IPS-18c (cell line): ENCODE results near the gene C20orf144.

Source experiments
- H3K4me3 ChIP-seq: 2 replicates; pipeline ENCODE4 v1.7.0; 2013; ENCODE audit warnings: low read depth, mild to moderate bottlenecking, low read length, moderate library complexity; ENCODE audit not compliant: insufficient read depth
- H3K9me3 ChIP-seq: one replicate; pipeline ENCODE4 v1.6.1; 2013; ENCODE audit warnings: mild to moderate bottlenecking, low read length, moderate library complexity; ENCODE audit not compliant: control insufficient read depth, insufficient read depth

Gene C20orf144

DNA sequence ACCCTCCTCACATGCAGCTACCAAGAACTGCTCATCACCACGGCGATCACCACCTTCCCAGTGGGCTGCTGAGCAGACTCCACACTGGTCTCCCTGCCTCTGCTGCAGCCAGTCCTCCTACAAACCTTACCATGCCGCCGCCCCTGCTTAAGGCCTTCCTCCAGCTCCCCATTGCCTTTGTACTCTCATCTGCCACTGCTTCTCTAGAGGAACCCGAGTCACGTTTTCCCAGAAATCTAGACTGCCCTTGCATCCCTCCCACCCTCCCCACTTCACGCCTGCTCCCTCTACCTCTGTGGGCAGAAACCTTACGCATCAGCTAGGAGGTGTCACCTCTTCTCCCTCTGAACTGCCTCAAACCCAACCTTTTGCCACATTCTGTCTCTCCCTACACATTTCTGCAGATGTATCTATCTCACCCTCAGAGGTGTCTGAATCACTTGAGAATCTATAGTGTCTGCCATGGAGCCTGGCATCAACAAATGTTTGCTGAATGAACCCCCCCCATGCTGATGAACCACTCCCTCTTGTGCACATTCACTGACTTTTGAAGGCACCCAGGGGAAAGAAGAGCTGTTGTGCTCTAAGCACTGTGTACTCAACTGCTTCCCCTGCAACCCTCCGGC is 19.7 kb downstream of the C20orf144 start:
- H3K9me3 ChIP-seq, result no peaks in the 10 kb centered on the region
- H3K4me3 ChIP-seq, result no peak overlapping the region

DNA sequence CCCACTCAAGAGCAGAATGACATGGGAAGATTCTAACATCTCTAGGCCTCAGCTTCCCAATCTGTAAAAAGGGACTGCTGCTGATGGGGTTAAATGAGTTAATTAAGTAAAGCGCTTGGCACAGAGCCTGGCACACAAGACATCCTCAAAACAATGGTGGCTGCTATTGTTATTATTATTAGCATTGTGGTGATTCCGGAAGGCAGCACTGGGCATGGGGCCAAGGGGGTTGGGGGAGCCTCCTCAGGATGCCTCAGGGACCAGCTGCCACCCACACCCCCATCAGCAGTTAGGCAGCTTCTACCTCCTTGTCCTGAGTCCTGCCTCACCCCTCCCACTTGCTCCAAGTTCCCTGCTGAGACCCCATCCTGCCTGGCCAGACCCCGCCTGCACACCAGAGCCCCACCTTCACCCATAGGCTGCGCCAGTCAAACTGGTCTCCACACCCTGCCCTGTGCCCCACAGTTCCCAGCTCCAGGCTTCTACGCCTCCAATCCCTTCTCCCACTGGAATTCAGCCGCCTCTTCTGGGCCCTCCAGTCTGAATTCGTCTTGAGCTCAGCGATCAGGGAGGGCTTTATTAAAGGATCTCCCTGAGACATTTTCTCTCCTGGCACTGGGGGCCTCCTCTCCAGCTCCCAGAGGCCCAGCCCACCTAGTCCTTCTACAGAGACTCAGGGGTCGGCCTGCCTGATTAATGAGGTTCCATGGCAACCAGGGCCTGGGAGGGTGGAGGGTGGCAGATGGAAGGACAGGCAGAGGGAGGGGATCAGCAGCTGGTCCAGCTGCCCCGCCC is 22.6 kb downstream of the C20orf144 start:
- H3K9me3 ChIP-seq, result no peaks in the 10 kb centered on the region

DNA sequence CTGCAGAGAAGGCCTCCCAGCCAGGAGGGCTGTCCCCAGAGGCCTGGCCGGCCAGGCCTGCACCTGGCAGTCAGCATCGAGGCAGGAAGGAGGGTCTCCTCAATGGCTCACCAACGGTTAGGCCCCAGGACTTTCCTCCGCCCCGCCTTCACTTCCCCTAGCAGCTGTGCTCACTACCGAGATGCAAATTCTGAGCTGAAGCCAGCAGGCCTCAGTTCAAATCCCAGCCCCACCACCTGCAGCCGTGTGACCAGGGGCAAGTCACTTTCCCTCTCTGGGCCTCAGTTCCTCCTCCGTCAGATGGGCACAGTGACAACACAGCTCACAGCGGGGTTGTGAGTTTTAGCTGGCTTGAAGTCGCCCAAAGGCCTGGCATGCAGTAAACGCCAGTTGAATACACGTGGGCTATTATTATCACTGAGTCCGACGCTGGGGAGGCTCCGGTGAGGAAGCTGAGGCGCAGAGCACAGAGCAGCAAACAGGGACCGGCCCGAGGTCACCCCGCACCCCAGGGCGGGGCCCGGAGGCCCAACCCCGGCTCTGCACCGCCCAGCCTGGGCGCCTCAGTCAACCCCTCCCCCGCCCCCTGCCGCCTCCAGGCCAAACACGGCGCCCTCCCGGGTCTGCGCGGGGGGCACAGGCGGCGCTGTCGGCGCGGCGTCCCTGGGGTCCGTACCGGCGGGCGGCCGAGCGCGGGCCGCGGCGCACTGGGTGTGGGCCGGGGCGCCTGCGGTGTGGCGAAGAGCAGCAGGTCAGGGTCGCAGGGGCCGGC is 23.4 kb downstream of the C20orf144 start:
- Histone ChIP-seq H3K9me3 (no peaks in the 10 kb centered on the region), H3K4me3 (peak overlapping the region; percentile 26)

More for the DNA sequence above, 22.6 kb downstream of the C20orf144 start:
- H3K4me3 ChIP-seq, result peak overlapping the region; percentile 26

DNA sequence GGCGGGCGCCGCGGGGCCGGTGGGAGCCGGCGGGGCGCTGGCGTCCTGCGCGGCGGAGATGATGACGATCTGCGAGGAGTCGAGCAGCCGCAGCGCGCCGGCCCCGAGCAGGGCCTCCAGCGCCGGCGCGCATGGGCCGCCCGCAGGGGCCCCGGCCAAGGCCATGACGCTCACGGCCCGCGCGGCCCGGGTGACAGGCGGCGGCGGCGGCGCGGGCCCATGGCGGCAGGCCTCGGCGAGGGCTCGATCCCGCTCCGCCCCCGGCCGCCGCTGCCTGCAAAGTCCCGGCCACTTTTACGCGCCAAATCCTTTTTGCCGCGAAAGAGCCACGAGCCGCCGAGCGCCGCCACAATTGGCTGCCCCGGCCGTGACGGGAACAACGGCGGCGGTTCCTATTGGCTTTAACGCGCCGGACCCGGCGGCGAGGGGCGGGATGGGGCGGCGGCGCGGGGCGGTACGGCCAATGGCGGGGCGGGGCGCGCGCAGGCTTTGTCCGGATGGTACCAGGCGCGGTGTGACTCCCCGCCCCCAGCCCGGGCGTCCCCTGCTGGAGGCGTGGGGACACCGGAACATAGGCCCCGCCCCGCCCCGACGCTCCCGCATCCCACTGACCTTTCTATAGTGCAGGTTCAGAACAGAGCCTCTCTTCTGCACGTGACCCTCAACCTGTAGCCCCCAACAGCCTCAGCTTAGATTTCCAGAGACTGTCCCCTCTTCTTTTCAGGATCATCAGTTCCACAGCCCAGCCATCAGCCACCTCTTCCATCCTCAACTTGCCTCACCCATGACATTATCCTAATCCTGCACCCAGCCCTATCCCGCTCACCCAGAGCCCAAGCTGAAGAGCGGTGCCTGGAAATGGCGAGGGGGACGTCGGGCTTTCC is 24.2 kb downstream of the C20orf144 start, which contains the start of gene E2F1:
E2F1 (minus strand) TSS at position 286 of the 884 bp plus-strand sequence; CDS start at position 165, 121 bp downstream.
- Histone ChIP-seq H3K9me3 (no peaks in the 10 kb centered on the region), H3K4me3 (peak within 1 kb of the TSS; percentile 40)

DNA sequence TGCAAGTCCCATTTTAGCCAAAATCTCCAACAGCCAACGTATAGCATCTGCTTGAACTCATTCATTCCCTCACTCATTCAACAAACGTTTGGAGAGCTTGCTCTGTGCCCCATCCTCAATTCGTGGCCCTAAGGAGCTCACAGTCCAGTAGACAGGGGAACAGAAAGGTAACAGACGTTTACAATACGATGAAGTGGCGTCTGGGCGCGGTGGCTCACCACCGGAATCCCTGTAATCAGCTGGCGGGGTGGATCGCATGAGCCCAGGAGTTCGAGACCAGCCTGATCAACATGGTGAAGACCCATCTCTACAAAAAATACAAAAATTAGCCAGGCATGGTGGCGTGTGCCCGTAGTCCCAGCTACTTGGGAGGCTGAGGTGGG is 24.8 kb downstream of the C20orf144 start:
- no peaks in the 10 kb centered on the region for H3K9me3 ChIP-seq
- H3K4me3 ChIP-seq, result peak overlapping the region; percentile 40

DNA sequence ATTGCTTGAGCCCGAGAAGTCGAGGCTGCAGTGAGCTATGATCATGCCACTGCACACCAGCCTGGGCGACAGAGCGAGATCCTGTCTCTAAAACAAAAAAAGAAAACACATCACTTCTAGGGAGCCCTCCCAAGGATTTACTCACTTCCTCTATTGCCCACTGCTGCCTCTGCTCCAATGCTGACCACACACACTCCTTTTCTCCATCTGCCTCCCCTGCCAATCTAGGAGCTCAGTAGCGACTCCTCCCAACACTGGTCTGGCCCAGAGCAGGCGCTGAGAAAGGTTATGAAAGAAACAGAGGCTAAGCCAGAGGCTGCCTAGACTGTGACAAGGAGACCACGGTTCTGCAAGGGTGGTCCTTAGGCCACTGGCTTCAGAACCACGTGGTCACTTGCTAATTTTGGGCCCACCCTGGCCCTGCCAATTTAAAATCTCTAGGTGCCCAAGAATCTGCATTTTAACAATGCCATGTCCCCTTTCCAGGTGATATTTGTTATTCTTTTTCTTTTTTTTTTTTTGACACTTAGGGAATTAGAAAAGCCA is 25.3 kb downstream of the C20orf144 start:
- Histone ChIP-seq H3K4me3 (no peak overlapping the region), H3K9me3 (no peaks in the 10 kb centered on the region)

DNA sequence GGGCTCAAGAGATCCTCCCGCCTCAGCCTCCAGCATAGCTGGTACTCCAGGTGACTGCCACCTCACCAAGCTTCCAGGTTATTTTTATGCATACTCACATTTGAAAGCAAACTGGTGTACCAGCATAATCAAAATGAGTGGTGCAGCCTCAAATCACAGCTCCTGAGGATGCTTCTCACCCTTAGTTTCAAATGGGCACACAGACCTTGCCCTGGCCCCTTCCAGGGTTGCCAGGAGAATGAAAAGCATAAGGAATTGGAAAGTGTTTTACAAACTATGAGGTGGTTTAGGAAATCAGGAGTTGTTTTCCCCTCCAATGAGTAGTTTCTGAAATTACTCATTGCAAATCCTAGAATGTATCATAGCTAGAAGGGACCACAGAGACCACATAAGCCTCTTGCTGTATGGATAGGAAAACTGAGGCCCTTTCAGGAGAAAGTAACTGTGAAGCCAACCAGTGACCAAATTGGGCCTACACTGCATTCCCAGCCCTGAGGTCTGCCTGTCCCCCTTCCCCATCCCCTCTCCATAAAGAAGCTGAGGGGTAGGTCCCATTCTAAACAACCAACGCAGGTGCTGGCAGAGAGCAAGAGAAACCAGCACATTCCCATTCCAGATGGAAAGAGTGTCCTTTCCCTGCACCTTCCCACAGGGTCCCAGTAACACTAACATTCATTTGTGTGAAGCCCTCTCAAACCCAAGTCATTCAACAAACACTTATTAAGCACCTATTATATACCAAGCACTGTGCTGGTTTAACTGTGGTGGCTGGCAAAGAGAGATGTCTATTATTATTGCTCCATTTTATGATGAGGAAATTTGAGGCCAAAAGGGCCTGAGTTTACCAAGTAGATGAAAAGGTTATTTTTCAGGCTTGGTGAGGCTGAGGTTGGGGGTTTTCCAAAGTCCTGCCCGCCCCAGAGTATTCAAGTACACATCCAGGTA is 26.1 kb downstream of the C20orf144 start:
- no peaks in the 10 kb centered on the region for H3K9me3 ChIP-seq
- no peak overlapping the region for H3K4me3 ChIP-seq

DNA sequence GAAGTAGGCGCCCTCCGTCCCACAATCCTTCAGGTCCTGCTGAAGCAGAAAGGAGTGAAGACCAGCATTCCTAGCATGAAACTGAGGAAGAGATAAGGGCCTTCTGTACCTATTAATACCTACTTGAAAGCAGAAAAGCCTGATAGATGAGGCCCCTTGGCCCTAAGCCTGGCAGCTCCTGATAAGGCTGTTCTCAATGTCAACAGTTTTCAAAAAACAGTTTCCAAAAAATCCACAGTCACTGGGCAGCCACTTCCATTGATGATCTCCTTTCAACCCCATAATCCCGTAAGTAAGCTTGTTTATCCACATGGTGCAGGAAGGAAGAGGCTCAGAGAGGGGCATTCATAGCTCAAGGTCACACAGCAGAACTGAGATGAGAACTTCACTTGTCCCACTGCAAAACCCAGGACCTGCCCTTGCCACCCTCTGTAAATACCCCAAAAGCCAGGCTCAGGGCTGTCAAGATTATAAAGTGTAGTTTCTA is 26.9 kb downstream of the C20orf144 start:
- H3K4me3 ChIP-seq, result no peak overlapping the region
- H3K9me3 ChIP-seq, result no peaks in the 10 kb centered on the region

DNA sequence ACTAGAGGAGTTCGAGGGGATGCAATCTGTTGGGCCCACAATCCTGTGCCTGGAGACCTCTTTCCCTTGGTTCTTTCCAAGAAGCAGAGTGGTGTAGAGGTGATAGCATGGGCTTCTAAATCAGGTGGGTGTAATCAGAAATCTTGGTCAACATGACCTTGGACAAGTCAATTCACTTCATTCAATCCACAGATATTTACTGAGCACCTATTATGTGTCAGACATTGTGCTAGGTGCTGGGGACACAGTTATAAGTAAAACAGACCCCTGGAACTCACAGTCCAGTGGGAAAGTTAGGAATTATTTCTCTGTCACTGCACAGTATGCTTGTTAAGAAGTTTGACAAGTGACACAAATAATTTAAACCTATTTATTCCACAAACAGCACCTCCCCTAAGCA is 27.4 kb downstream of the C20orf144 start:
- Histone ChIP-seq H3K4me3 (no peak overlapping the region), H3K9me3 (no peaks in the 10 kb centered on the region)

DNA sequence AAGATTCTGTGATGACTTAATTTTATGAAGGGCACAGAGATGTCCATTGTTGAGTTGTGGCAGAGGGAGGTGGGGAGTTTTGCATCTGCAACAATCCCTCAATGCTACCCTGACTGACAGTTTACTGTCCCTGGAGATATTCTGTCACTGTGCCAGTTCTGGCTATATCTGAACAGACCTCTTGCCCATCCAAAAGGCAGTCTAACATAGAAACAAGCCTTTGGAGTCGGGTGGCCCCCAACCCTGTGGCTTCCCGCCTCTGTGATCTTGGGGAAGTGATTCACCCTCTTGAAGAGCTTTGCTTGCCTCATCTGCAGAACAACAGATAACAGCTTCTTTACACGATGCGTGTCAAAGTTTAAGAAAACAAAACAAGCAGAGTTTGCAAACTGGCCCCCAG is 27.8 kb downstream of the C20orf144 start:
- no peak overlapping the region for H3K4me3 ChIP-seq
- no peaks in the 10 kb centered on the region for H3K9me3 ChIP-seq

DNA sequence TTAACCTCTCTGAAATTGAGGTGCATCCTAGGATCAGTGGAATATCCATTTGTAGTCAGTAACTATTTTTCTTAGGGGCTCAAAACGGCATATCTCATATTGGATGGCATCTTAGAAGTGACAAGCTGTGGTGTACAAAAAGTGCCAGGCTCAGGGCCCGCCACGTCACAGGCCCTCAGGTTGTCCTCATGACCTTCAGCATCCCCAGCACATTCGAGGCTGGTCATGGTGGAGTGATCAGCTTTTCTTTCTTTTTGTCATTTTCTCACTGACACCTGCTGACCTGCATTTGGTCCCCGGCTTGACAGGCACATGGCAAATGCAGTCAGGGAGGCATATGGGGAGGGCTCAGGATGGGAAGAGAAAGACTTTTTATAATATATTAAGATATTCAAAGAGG is 31.2 kb downstream of the C20orf144 start:
- H3K4me3 ChIP-seq, result no peak overlapping the region
- H3K9me3 ChIP-seq, result peaks cover 5% of the 10 kb centered on the region

DNA sequence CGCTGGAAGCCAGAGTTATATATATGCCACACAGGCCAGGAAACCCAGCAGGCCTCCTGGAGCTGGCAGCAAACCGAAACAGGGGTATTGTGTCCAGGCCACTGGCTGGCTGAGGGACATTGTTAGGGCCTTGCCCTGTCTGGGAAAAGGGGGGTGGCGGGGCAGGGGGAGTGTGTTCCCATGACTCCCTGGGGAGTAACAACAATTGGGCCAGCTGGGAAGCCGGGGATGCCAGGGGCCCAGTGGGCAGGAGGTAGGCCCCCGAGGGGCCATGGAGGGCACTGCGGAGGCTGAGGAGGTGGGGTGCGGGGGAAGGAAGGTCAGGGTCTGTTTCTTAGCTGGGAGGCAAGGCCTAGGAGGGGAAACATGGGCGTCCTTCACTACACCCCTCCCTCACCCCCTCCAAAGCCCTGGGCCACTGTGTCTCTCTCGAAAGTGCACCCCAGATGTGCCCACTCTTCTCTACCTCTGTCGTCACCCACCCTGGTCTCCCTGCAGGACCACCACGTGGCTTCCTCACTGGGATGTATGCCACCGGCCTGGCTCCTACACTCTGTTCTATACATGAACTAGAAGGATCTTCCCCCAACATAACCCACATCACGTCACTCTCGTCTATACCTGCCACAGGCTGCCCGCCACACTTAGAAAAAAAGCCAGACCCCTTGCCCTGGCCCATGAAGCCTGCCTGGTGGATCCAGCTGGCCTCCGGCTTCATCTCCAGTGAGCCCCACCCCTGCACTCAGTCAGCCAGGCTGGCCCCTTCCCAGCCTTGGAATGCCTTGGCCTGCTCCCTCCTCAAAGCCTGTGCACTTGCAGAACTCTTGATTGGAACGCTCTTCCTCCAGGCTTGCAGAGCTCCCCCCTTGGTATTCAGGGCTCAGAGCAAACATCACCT is 31.9 kb downstream of the C20orf144 start:
- peaks cover 7% of the 10 kb centered on the region for H3K9me3 ChIP-seq
- no peak overlapping the region for H3K4me3 ChIP-seq

DNA sequence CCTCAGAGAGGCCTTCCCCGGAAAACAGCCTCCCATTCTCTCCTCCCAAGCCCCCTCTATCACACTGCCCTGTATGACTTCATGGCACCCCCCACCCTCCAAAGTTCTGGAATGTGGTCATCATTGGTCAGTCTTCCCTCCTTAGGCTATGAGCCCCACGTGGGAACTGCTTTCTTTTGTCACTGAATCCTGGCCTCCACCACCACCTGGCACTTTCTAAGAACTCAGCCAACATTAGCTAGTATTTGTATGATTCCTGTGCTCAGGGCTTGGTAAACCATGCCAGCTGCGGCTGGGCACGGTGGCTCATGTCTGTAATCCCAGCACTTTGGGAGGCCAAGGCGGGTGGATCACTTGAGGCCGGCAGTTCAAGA is 32.5 kb downstream of the C20orf144 start:
- no peak overlapping the region for H3K4me3 ChIP-seq

DNA sequence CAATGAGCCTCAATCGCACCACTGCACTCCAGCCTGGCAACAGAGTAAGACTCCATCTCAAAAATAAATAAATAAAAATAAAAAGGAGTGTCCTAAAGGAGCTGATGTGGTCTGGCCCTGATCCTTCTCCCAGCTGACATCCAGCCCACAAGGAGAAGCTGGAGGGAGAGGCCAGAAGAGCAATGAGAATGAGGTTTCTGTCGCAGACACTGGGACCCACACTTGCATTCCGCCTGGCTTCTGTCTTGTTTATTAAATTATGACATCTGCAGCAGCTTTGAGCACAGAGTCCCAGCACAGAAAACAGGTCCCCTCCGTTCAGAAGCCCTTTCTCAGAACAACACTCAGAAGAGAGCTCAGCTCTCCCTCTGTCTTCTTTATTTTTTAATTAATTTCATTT is 34.3 kb downstream of the C20orf144 start:
- H3K4me3 ChIP-seq, result no peak overlapping the region
- peaks cover 7% of the 10 kb centered on the region for H3K9me3 ChIP-seq

More for the DNA sequence above, 32.5 kb downstream of the C20orf144 start:
- peaks cover 7% of the 10 kb centered on the region for H3K9me3 ChIP-seq

DNA sequence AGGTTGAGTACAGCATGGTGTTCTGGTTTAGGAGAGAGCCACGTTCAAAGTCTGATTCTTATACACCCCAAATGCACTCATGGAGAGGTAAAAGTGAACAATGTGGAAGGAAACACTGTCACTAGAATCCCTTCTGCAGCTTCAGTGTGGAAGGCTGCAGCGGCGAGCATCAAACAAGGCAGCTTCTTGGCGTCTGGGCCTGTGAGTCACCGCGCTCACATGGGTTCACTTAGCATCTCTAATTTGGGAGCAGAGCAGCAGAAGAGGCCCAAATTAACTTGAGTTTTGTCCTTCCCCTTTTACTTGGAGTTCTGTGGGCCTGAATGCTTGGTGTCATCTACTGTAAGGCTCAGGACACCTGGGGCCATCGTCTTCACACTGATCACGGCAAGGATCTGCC is 35.0 kb downstream of the C20orf144 start:
- Histone ChIP-seq H3K9me3 (peaks cover 7% of the 10 kb centered on the region), H3K4me3 (no peak overlapping the region)
